OCI-LY1 (cell line): ENCODE results near the gene SUFU.

Experiments used
- H2AFZ ChIP-seq: fragments of 200-600 bp; sonication (generic), shearing (Covaris generic); 2 replicates; pipeline ENCODE4 v1.6.0; 2014; ENCODE audit warnings: antibody characterized with exemption, mild to moderate bottlenecking, low read length
- H3F3A ChIP-seq: fragments of 200-600 bp; sonication (generic), shearing (Covaris generic); 2 replicates; pipeline ENCODE4 v1.6.0; 2014; ENCODE audit warnings: mild to moderate bottlenecking, antibody characterized with exemption, low read length, moderate library complexity; ENCODE audit not compliant: insufficient read depth
- H3K27ac ChIP-seq: fragments of 200-600 bp; sonication (generic); 2 replicates; pipeline ENCODE4 v1.5.1; 2014; ENCODE audit warnings: low read length, mixed run types, mild to moderate bottlenecking, low read depth; ENCODE audit not compliant: poor library complexity, severe bottlenecking
- H3K27me3 ChIP-seq: fragments of 200-600 bp; sonication (generic); 2 replicates; pipeline ENCODE4 v1.6.0; 2014; ENCODE audit warnings: antibody characterized with exemption, mild to moderate bottlenecking, low read length, moderate library complexity; ENCODE audit not compliant: insufficient read depth
- H3K36me3 ChIP-seq: fragments of 200-600 bp; sonication (generic); 2 replicates; pipeline ENCODE4 v1.6.1; 2014; ENCODE audit warnings: mild to moderate bottlenecking, antibody characterized with exemption, low read length, moderate library complexity, mixed read lengths; ENCODE audit not compliant: insufficient read depth
- H3K4me1 ChIP-seq: fragments of 200-600 bp; sonication (generic); 2 replicates; pipeline ENCODE4 v1.5.1; 2014; ENCODE audit warnings: mild to moderate bottlenecking, low read length, moderate library complexity; ENCODE audit not compliant: insufficient read depth, severe bottlenecking
- H3K4me2 ChIP-seq: fragments of 200-600 bp; sonication (generic), shearing (Covaris generic); 2 replicates; pipeline ENCODE4 v1.6.1; 2014; ENCODE audit warnings: low read length
- H3K4me3 ChIP-seq: fragments of 200-600 bp; sonication (generic); 2 replicates; pipeline ENCODE4 v1.5.1; 2014; ENCODE audit warnings: low read length, low read depth, mild to moderate bottlenecking, mixed read lengths; ENCODE audit not compliant: poor library complexity, severe bottlenecking
- H3K79me2 ChIP-seq: fragments of 200-600 bp; shearing (Covaris generic); 2 replicates; pipeline ENCODE4 v1.6.1; 2016; ENCODE audit warnings: mixed run types, low read length, mixed read lengths; ENCODE audit not compliant: insufficient read depth
- H3K9ac ChIP-seq: fragments of 200-600 bp; sonication (generic), shearing (Covaris generic); 2 replicates; pipeline ENCODE4 v1.6.1; 2014; ENCODE audit warnings: mild to moderate bottlenecking, low read length, mixed read lengths
- H3K9me2 ChIP-seq: fragments of 200-600 bp; sonication (generic), shearing (Covaris generic); 2 replicates; pipeline ENCODE4 v1.6.1; 2014; ENCODE audit warnings: low read depth, mild to moderate bottlenecking, low read length, mixed read lengths
- H3K9me3 ChIP-seq: fragments of 200-600 bp; shearing (Covaris generic); 2 replicates; pipeline ENCODE4 v1.6.1; 2014; ENCODE audit warnings: low read length, mixed read lengths
- H4K20me1 ChIP-seq: fragments of 200-600 bp; sonication (generic), shearing (Covaris generic); 2 replicates; pipeline ENCODE4 v1.6.0; 2016; ENCODE audit warnings: mild to moderate bottlenecking, low read length; ENCODE audit not compliant: insufficient read depth
- CTCF ChIP-seq: fragments of 200-600 bp; sonication (generic), shearing (Covaris generic); IDR thresholded peaks from 2 replicates; pipeline ENCODE4 v1.5.1; 2017; ENCODE audit warnings: mild to moderate bottlenecking, antibody characterized with exemption, low read length, moderate library complexity, mixed read lengths
- EZH2 ChIP-seq: fragments of 200-600 bp; sonication (generic), shearing (Covaris generic); IDR thresholded peaks from 2 replicates; pipeline ENCODE4 v1.8.0; 2017; ENCODE audit warnings: borderline replicate concordance, mixed run types, mild to moderate bottlenecking, antibody characterized with exemption, low read length, moderate library complexity, mixed read lengths

The SUFU gene

DNA sequence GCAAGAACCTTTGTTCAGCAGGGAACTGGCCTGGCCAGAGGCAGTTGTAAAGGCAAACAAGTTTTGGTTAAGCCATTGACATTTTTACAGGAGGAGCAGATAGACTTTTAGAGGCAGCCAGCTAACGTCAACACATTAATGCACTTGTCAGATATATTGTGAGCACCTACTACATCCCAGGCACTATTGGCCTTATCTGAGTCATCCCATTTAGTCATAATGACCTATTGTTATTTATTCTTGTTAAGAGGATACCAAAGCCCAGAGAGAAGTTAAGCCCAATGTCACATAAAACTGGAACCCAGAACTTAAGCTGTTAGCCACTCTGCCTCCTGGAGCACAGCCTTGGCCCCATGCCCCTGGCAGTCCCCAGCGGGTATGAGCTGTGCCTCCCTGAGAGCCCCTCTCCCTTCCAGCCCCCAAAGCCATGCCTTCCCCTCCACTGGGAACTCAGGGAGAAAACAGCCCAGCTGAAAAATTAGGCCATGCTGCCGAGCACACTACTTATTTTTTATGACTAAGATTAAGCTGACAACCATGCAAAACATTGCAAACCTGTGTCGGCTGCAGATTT lies 107.8 kb downstream of the SUFU start:
- Histone ChIP-seq H3K4me1 (no peaks in the 10 kb centered on the region), H3K9ac (no peak overlapping the region), H3K4me2 (no peak overlapping the region), H3K9me2 (no peaks in the 10 kb centered on the region), H3F3A (no peaks in the 10 kb centered on the region), H3K27ac (no peak overlapping the region), H3K4me3 (no peak overlapping the region), H3K9me3 (no peaks in the 10 kb centered on the region), H3K27me3 (no peaks in the 10 kb centered on the region), H2AFZ (no peak overlapping the region), H3K79me2 (no peaks in the 10 kb centered on the region), H3K36me3 (no peaks in the 10 kb centered on the region), H4K20me1 (no peaks in the 10 kb centered on the region)
- no peak for TF ChIP-seq EZH2
- no peak for TF ChIP-seq CTCF

DNA sequence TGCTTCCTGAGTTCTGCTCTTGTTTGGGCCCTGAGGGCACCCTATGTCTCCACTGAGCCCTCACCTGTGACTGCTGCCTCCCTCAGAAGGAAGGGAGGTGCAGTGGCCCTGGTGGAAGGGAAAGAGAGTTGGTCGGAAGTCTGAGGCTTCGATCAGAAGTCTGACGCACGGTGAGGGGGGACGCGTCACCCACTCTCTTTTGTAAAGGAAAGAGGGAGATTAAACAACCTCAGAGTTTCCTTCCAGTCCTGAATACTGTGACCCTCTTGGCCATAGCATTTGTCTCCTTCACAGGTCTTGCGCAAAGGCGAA lies 109.1 kb downstream of the SUFU start:
- Histone ChIP-seq H3F3A (no peaks in the 10 kb centered on the region), H2AFZ (no peak overlapping the region), H3K9me3 (no peaks in the 10 kb centered on the region)

GRCh38 chr10:102613286-102613685 lies 109.5 kb downstream of the SUFU start:
- no peak overlapping the region for H2AFZ ChIP-seq
- no peak overlapping the region for H3K27ac ChIP-seq
- no peaks in the 10 kb centered on the region for H3K36me3 ChIP-seq
- no peak overlapping the region for H3K9ac ChIP-seq
- no peaks in the 10 kb centered on the region for H3K79me2 ChIP-seq
- H3K4me3 ChIP-seq: no peak overlapping the region
- H3K9me3 ChIP-seq: no peaks in the 10 kb centered on the region
- no peaks in the 10 kb centered on the region for H3K27me3 ChIP-seq
- no peak for TF ChIP-seq EZH2
- no peak for TF ChIP-seq CTCF
- no peaks in the 10 kb centered on the region for H3F3A ChIP-seq
- H3K4me2 ChIP-seq: no peak overlapping the region
- no peaks in the 10 kb centered on the region for H4K20me1 ChIP-seq
- no peaks in the 10 kb centered on the region for H3K9me2 ChIP-seq
- no peaks in the 10 kb centered on the region for H3K4me1 ChIP-seq

More for the DNA sequence above, 109.1 kb downstream of the SUFU start:
- H3K79me2 ChIP-seq: no peaks in the 10 kb centered on the region
- no peak overlapping the region for H3K4me3 ChIP-seq
- H3K9ac ChIP-seq: no peak overlapping the region
- no peak overlapping the region for H3K4me2 ChIP-seq
- H3K4me1 ChIP-seq: no peaks in the 10 kb centered on the region
- H3K9me2 ChIP-seq: no peaks in the 10 kb centered on the region
- H3K27me3 ChIP-seq: no peaks in the 10 kb centered on the region
- no peak overlapping the region for H3K27ac ChIP-seq
- no peaks in the 10 kb centered on the region for H4K20me1 ChIP-seq
- TF ChIP-seq CTCF (no peak), EZH2 (no peak)
- no peaks in the 10 kb centered on the region for H3K36me3 ChIP-seq
